GM12878 (cell line): Measurements from ENCODE around the gene SYCP3. TPM values are rescaled to one million over a fixed set of nuclear protein-coding genes. Genes with fewer than 3 reads are reported as not detected.

Experiments
- ATAC-seq: fragments of 200-7000 bp; cut with Tn5 transposase; 3 replicates; pipeline ENCODE4 v1.9.1; 2020; ENCODE audit warnings: mild to moderate bottlenecking, moderate library complexity
- BruUV-seq: library from RNA; stranded (reverse); fragments of 400-500 nt; replicated peaks from 2 replicates; lab custom pipeline; 2021; lab: Mats Ljungman, UMichigan
- CTCF ChIA-PET: fragments of 300-600 bp; sonication (Branson Sonifier 250); formaldehyde crosslinking; extraction: SDS; loops from one replicate; lab custom pipeline; 2021; ENCODE audit warnings: inconsistent platforms; lab: Yijun Ruan, JAX
- POLR2A ChIA-PET: fragments of 350-600 bp; formaldehyde crosslinking; extraction: SDS; loops from one replicate; lab custom pipeline; 2021; ENCODE audit warnings: inconsistent platforms; lab: Charles Lee
- RAD21 ChIA-PET: fragments of 300-600 bp; sonication (Branson Sonifier 250); formaldehyde crosslinking; loops from one replicate; lab custom pipeline; 2023; ENCODE audit warnings: antibody characterized with exemption; ENCODE audit not compliant: unreplicated experiment; lab: Charles Lee
- SMC1A ChIA-PET: fragments of 300-600 bp; sonication (Branson Sonifier 250); formaldehyde crosslinking; loops from one replicate; lab custom pipeline; 2023; ENCODE audit not compliant: unreplicated experiment, uncharacterized antibody; lab: Charles Lee
- DNase-seq: peaks from one replicate; pipeline ENCODE4 v3.0.0-alpha.2; 2011; ENCODE audit warnings: low read depth, low spot score
- FAIRE-seq: peaks from 3 replicates; lab custom pipeline; 2011; peaks lifted over from hg19 to GRCh38; lab: Jason Lieb, UNC
- H2AFZ ChIP-seq: 2 replicates; pipeline ENCODE4 v1.6.0; 2011; ENCODE audit warnings: low read depth, low read length, control low read depth; ENCODE audit not compliant: control insufficient read depth
- H3K27ac ChIP-seq: 2 replicates; pipeline ENCODE4 v1.5.1; 2011; ENCODE audit warnings: control low read depth; ENCODE audit not compliant: control insufficient read depth, insufficient read depth
- H3K27me3 ChIP-seq, 2 experiments: replicated peaks in 1 of 2; 2 replicates each; pipeline versions ENCODE4 v1.6.0 to v1.6.1; 2011; ENCODE audit warnings: low read length in 1 of 2; ENCODE audit not compliant: control insufficient read depth in 2 of 2, insufficient read depth in 2 of 2
- H3K36me3 ChIP-seq, 2 experiments: 2 replicates each; pipeline ENCODE4 v1.5.1; 2011; ENCODE audit warnings: low read length in 1 of 2; ENCODE audit not compliant: control insufficient read depth in 2 of 2, insufficient read depth in 2 of 2
- H3K4me1 ChIP-seq: 2 replicates; pipeline ENCODE4 v1.6.1; 2011; ENCODE audit warnings: mild to moderate bottlenecking, low read length, moderate library complexity, mixed read lengths; ENCODE audit not compliant: control insufficient read depth, insufficient read depth
- H3K4me2 ChIP-seq: 2 replicates; pipeline ENCODE4 v1.6.0; 2011; ENCODE audit warnings: control low read depth; ENCODE audit not compliant: control insufficient read depth, insufficient read depth
- H3K4me3 ChIP-seq: fragments of 200-600 bp; sonication (generic); 2 replicates; pipeline ENCODE4 v1.5.1; 2016
- H3K79me2 ChIP-seq: 2 replicates; pipeline ENCODE4 v1.6.0; 2011; ENCODE audit warnings: low read length; ENCODE audit not compliant: control insufficient read depth, insufficient read depth
- H3K9ac ChIP-seq: 2 replicates; pipeline ENCODE4 v1.8.0; 2011; ENCODE audit warnings: low read length, control low read depth, mixed read lengths; ENCODE audit not compliant: control insufficient read depth, insufficient read depth
- H3K9me3 ChIP-seq: replicated peaks from 3 replicates; pipeline ENCODE4 v1.5.1; 2011; ENCODE audit warnings: mild to moderate bottlenecking, low read length; ENCODE audit not compliant: control insufficient read depth, insufficient read depth
- H4K20me1 ChIP-seq: 2 replicates; pipeline ENCODE4 v1.6.0; 2011; ENCODE audit not compliant: control insufficient read depth, insufficient read depth
- ASH2L ChIP-seq: fragments of 300-600, 200-600 bp; sonication (generic); IDR thresholded peaks from 2 replicates; pipeline ENCODE4 v1.6.1; 2017; ENCODE audit warnings: low read depth, mild to moderate bottlenecking, borderline replicate concordance
- FOXM1 ChIP-seq: IDR thresholded peaks from 2 replicates; pipeline ENCODE4 v1.6.1; 2012; ENCODE audit warnings: low read depth, mild to moderate bottlenecking, inconsistent platforms, low read length, moderate library complexity
- MXI1 ChIP-seq: fragments of 150-350 bp; IDR thresholded peaks from 2 replicates; pipeline ENCODE4 v1.6.1; 2011; ENCODE audit warnings: low read depth, mild to moderate bottlenecking, inconsistent platforms, low read length, improper control_type of control experiment
- POLR2AphosphoS5 ChIP-seq: IDR thresholded peaks from 2 replicates; pipeline ENCODE4 v1.6.1; 2011; ENCODE audit warnings: mild to moderate bottlenecking, low read length, inconsistent platforms
- SREBF2 ChIP-seq: IDR thresholded peaks from 2 replicates; pipeline ENCODE4 v1.6.1; 2012; ENCODE audit warnings: mild to moderate bottlenecking, low read length
- TCF7 ChIP-seq: IDR thresholded peaks from 2 replicates; pipeline ENCODE4 v1.6.1; 2014; ENCODE audit warnings: antibody characterized with exemption, borderline replicate concordance
- YBX1 ChIP-seq: fragments of 450-650 bp; IDR thresholded peaks from 2 replicates; pipeline ENCODE4 v1.6.1; 2016; ENCODE audit warnings: antibody characterized with exemption
- WGBS: methylation state at CpG from one replicate; pipeline ENCODE4 v1.1.6; 2016; ENCODE audit warnings: low lambda C conversion rate; ENCODE audit not compliant: insufficient replicate concordance, insufficient coverage; ENCODE audit errors: missing lambda C conversion rate; 5-methylcytosine and 5-hydroxymethylcytosine counted together
- in situ Hi-C: fragments of 300-500 bp; cut with MboI; formaldehyde crosslinking; loops from 9 replicates; pipeline ENCODE4 v1.14.3; 2018; ENCODE audit warnings: mixed read lengths
- intact Hi-C: fragments of 100-400 bp; cut with micrococcal nuclease; formaldehyde crosslinking; loops from one replicate; pipeline ENCODE4 v1.14.2; 2022; ENCODE audit not compliant: unreplicated experiment
- polyA plus RNA-seq, 11 experiments: library from polyadenylated mRNA; depleted of rRNA in 4 of 11; unstranded in 6 of 11; stranded (reverse) in 5 of 11; fragments of >200 nt; fragmentation: Nextera tagmentation in 4 of 11; fragmentation: Illumina TruSeq in 1 of 11; extraction: Ambion mirVana in 4 of 11; extraction: Trizol in 1 of 11; gene quantifications; 1 replicate in 1 of 11; 2 replicates in 10 of 11; pipeline versions ENCODE4 v1.2.1 to v1.2.3, GENCODE V29; 2011 to 2016; ENCODE audit warnings: inconsistent platforms in 2 of 11, missing spikeins in 2 of 11, low read depth in 1 of 11
- total RNA-seq, 4 experiments: library from RNA; depleted of rRNA in 3 of 4; stranded (reverse); fragments of >200 nt in 3 of 4; fragmentation: Illumina TruSeq in 1 of 4; extraction: Trizol in 1 of 4; gene quantifications; 2 replicates each; pipeline versions ENCODE4 v1.2.1 to v1.2.3, GENCODE V29; 2013 to 2021
- TF ChIP-seq, protein P1 (sequence below): IDR thresholded peaks from 2 replicates; pipeline ENCODE4 v1.6.1; 2011; ENCODE audit warnings: low read depth, mild to moderate bottlenecking, low read length, moderate library complexity, borderline replicate concordance; ENCODE audit errors: extremely low read depth

The SYCP3 gene
- total and polyA plus RNA-seq, 10 of the 15 experiments (the other 5 are each of a cell fraction or from before 2014, with no cell fraction given), result 0.08 to 0.58 (median 0.21) TPM

DNA sequence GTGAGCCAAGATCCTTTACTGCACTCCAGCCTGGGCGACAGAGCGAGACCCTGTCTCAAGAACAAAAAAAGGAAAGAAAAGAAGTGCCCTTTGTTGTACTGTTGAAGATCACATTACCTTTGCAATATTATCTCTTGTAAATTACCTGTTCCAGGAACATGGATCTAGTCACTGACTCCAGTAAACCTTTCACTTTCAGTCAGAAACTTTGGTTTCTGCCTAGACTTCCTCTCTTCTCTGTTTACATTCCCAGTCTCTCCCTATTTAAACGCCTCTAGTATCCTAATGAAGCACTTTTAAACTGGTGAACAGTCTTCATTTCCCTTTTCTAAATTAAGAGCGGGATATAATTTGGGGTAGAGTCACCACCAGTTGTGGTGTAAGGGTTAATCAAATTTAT lies 29.0 kb downstream of the SYCP3 start:
- DNase-seq, result no peak
- no peaks in the 10 kb centered on the region for H3K27me3 ChIP-seq
- BruUV-seq, result no TSS peak
- ChIA-PET POLR2A (no interaction called here), SMC1A (no interaction called here), CTCF (no interaction called here), RAD21 (no interaction called here)
- no peak overlapping the region for H3K4me3 ChIP-seq
- no peak for TF ChIP-seq FOXM1
- no peak for TF ChIP-seq ASH2L
- TF ChIP-seq MXI1, result no peak
- no peak for TF ChIP-seq SREBF2
- FAIRE-seq, result no peak
- no peak overlapping the region for H3K9ac ChIP-seq
- in situ Hi-C loops, result no loop called here
- no peaks in the 10 kb centered on the region for H3K79me2 ChIP-seq
- H3K36me3 ChIP-seq, result no peaks in the 10 kb centered on the region
- ATAC-seq, result no peak
- H3K9me3 ChIP-seq, result no peaks in the 10 kb centered on the region
- H3K27ac ChIP-seq, result no peak overlapping the region
- H3K4me2 ChIP-seq, result no peak overlapping the region
- intact Hi-C loops, result no loop called here
- no peak overlapping the region for H2AFZ ChIP-seq
- 78% methylated on average over 4 of the region's 4 CpGs for WGBS
- peaks cover 4% of the 10 kb centered on the region; the same call in 1 of the 2 replicates for H4K20me1 ChIP-seq
- no peaks in the 10 kb centered on the region for H3K4me1 ChIP-seq

DNA sequence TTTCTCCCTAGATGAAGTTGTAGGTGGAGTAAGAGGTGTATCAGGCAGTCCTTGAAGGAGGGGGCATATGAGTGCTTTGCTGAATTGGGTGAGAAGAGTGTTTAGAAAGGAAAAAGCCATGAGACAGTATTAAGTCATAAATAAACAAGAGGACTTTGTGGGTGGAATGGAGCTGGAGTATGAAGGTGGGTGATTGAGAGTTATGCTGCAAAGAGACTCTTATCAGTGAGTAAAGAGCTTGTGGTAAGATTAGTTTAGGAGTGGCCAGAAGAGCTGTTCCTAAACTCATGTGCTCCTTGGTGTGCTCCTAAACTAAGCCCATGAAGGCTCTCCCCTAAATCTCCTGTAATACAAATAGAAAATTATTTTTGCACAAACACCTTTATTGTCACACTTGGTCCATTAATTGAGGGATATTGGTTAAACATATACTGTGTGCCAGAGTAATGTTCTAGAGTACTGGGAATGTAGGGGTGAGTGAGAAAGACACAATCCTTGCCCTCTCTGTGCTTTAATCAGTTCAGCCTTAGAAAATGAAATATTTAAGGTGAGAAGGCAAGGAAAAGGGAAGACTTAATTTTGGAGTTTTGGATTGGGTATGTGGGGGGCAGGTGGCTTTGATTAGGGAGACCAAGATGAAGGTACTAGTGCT lies 32.0 kb downstream of the SYCP3 start:
- no TSS peak for BruUV-seq
- intact Hi-C loops, result no loop called here
- SMC1A ChIA-PET, result interaction anchor here (0.9 to 1.5 kb wide), 6 partner anchors 8 to 100 kb away, joined by 3 to 5 read pairs (median 4); no protein-coding TSS in a partner anchor

More for the DNA sequence above, 32.0 kb downstream of the SYCP3 start:
- Histone ChIP-seq H3K27me3 (no peaks in the 10 kb centered on the region), H3K9ac (no peak overlapping the region), H2AFZ (no peak overlapping the region), H3K4me3 (no peak overlapping the region), H3K4me2 (no peak overlapping the region), H4K20me1 (no peaks in the 10 kb centered on the region), H3K4me1 (no peaks in the 10 kb centered on the region), H3K79me2 (no peaks in the 10 kb centered on the region), H3K9me3 (no peaks in the 10 kb centered on the region), H3K27ac (no peak overlapping the region), H3K36me3 (no peaks in the 10 kb centered on the region)
- no peak for DNase-seq
- RAD21 ChIA-PET, result no interaction called here
- FAIRE-seq, result no peak
- POLR2A ChIA-PET, result no interaction called here
- TF ChIP-seq POLR2AphosphoS5 (no peak), TCF7 (no peak), YBX1 (no peak)
- TF ChIP-seq, protein P1, sequence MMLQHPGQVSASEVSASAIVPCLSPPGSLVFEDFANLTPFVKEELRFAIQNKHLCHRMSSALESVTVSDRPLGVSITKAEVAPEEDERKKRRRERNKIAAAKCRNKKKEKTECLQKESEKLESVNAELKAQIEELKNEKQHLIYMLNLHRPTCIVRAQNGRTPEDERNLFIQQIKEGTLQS, result no peak
- CTCF ChIA-PET, result no interaction called here
- in situ Hi-C loops, result no loop called here
- ATAC-seq, result peak; percentile 15; the same call in 1 of the 3 replicates
